ENCODE data around the gene JAZF1.

The JAZF1 gene

DNA sequence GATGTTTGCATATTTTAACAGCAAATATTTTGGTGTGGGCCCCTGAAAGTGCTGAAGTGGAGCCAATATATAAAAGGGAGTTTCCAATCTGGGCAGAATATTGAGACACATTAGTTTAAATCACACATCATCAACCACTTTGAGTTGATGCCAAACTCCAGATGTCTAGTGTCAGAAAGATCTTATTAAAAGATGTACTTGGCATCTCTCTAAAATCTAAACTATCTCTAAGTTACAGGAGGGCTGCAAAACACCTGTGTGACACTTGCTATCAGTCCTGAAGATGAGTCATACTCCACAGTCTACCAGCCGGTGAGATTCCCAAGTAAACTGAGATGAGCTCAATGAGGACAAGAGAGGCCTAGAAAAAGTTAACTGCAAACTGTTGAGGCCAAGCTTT, 11.4 kb downstream of the JAZF1 start:
- H3K4me1 ChIP-seq (ENCODE audit: control insufficient read depth in 5 of 5, insufficient read depth in 5 of 5, low read length in 5 of 5): no peaks in the 10 kb centered on the region

DNA sequence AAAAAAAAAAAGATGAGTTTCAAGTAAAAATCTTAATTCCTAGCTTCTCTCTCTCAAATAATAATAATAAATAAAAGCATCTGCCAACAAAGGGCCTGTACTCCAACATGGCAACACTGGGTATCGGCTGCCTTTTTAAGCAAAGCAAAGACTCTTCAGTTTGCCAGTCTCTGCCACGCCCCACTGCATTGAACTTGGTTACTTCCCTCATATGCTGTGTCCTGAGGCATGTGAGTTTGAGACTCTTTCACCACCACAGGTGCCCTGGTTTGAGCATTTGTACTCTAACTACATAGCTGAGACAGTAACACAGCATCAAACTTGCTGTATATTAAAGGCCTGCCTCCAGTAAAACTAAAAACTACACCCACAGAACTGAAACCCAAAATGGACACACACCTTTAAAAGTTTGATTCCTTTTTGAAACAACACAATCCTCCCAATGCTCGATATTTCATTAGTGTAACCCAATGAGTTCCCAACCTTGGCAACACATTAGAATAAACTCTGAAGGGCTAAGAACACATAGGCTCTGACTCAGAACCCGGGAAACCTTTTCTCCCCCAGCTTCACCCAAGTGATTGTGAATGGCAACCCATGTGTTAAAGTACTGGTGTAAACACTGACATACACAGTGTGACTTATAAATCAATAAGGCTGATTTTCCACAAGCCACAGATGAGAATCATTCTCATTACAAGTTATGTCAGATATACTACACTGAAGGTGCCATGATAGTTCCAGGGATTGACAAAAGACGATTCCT, 12.0 kb downstream of the JAZF1 start:
- Histone ChIP-seq H3K27ac (ENCODE audit: low read depth, low read length) (no peak overlapping the region), H3K9ac (ENCODE audit: low read length in 5 of 5) (no peak overlapping the region), H3K36me3 (ENCODE audit: control insufficient read depth in 5 of 5, insufficient read depth in 5 of 5, low read length in 5 of 5) (peaks cover 0 to 5% (median 0%) of the 10 kb centered on the region in 5 donors), H3K9me3 (ENCODE audit: control insufficient read depth in 5 of 5, low read length in 5 of 5) (no peaks in the 10 kb centered on the region), H3K4me3 (ENCODE audit: low read depth in 1 of 5, low read length in 5 of 5) (no peak overlapping the region), H3K27me3 (ENCODE audit: control insufficient read depth in 5 of 5, insufficient read depth in 4 of 5, low read length in 5 of 5) (no peaks in the 10 kb centered on the region), H3K4me1 (ENCODE audit: control insufficient read depth in 5 of 5, insufficient read depth in 5 of 5, low read length in 5 of 5) (no peaks in the 10 kb centered on the region)

More for the DNA sequence above, 11.4 kb downstream of the JAZF1 start:
- no peak overlapping the region for H3K27ac ChIP-seq (ENCODE audit: low read depth, low read length)
- no peaks in the 10 kb centered on the region for H3K27me3 ChIP-seq (ENCODE audit: control insufficient read depth in 5 of 5, insufficient read depth in 4 of 5, low read length in 5 of 5)
- H3K36me3 ChIP-seq (ENCODE audit: control insufficient read depth in 5 of 5, insufficient read depth in 5 of 5, low read length in 5 of 5): peaks cover 0 to 5% (median 0%) of the 10 kb centered on the region in 5 donors
- H3K9me3 ChIP-seq (ENCODE audit: control insufficient read depth in 5 of 5, low read length in 5 of 5): no peaks in the 10 kb centered on the region
- H3K4me3 ChIP-seq (ENCODE audit: low read depth in 1 of 5, low read length in 5 of 5): no peak overlapping the region
- no peak overlapping the region for H3K9ac ChIP-seq (ENCODE audit: low read length in 5 of 5)

GRCh38 chr7:28166982-28167715, 13.4 kb downstream of the JAZF1 start:
- Histone ChIP-seq H3K4me3 (ENCODE audit: low read depth in 1 of 5, low read length in 5 of 5) (no peak overlapping the region), H3K9ac (ENCODE audit: low read length in 5 of 5) (no peak overlapping the region), H3K4me1 (ENCODE audit: control insufficient read depth in 5 of 5, insufficient read depth in 5 of 5, low read length in 5 of 5) (no peaks in the 10 kb centered on the region), H3K9me3 (ENCODE audit: control insufficient read depth in 5 of 5, low read length in 5 of 5) (no peaks in the 10 kb centered on the region), H3K27me3 (ENCODE audit: control insufficient read depth in 5 of 5, insufficient read depth in 4 of 5, low read length in 5 of 5) (no peaks in the 10 kb centered on the region), H3K27ac (ENCODE audit: low read depth, low read length) (no peak overlapping the region), H3K36me3 (ENCODE audit: control insufficient read depth in 5 of 5, insufficient read depth in 5 of 5, low read length in 5 of 5) (peaks cover 0 to 5% (median 0%) of the 10 kb centered on the region in 5 donors)

- Histone ChIP-seq H3K9me3 (ENCODE audit: control insufficient read depth in 5 of 5, low read length in 5 of 5) (no peaks in the 10 kb centered on the region), H3K27ac (ENCODE audit: low read depth, low read length) (no peak overlapping the region), H3K36me3 (ENCODE audit: control insufficient read depth in 5 of 5, insufficient read depth in 5 of 5, low read length in 5 of 5) (peaks cover 0 to 5% (median 0%) of the 10 kb centered on the region in 5 donors), H3K4me3 (ENCODE audit: low read depth in 1 of 5, low read length in 5 of 5) (no peak overlapping the region), H3K4me1 (ENCODE audit: control insufficient read depth in 5 of 5, insufficient read depth in 5 of 5, low read length in 5 of 5) (no peaks in the 10 kb centered on the region), H3K9ac (ENCODE audit: low read length in 5 of 5) (no peak overlapping the region), H3K27me3 (ENCODE audit: control insufficient read depth in 5 of 5, insufficient read depth in 4 of 5, low read length in 5 of 5) (no peaks in the 10 kb centered on the region)
These were observed 14.3 kb downstream of the JAZF1 start for GRCh38 chr7:28165961-28166955.

DNA sequence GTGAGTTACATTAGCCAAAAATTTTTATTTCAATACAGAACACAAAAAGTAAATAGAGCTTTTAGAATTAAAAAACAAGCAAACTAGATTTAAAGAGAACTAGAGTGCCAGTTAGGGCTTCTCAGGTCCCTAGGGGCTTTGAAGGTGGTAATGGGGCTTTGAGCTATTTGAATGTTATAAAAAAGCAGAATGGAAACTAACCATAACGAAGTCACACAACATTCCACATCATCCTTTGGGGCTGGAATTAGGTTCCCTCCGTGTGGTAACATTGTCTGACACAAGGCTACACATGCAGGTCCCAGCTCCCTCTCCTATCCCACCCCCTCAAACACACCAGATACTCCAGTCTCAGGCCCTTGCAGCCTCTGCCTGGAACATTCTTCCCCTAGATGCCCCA, 15.3 kb downstream of the JAZF1 start:
- no peak overlapping the region for H3K4me3 ChIP-seq (ENCODE audit: low read depth in 1 of 5, low read length in 5 of 5)
- no peaks in the 10 kb centered on the region for H3K27me3 ChIP-seq (ENCODE audit: control insufficient read depth in 5 of 5, insufficient read depth in 4 of 5, low read length in 5 of 5)
- H3K4me1 ChIP-seq (ENCODE audit: control insufficient read depth in 5 of 5, insufficient read depth in 5 of 5, low read length in 5 of 5): no peaks in the 10 kb centered on the region
- H3K9me3 ChIP-seq (ENCODE audit: control insufficient read depth in 5 of 5, low read length in 5 of 5): no peaks in the 10 kb centered on the region
- peaks cover 0 to 3% (median 0%) of the 10 kb centered on the region in 5 donors for H3K36me3 ChIP-seq (ENCODE audit: control insufficient read depth in 5 of 5, insufficient read depth in 5 of 5, low read length in 5 of 5)
- no peak overlapping the region for H3K9ac ChIP-seq (ENCODE audit: low read length in 5 of 5)
- no peak overlapping the region for H3K27ac ChIP-seq (ENCODE audit: low read depth, low read length)

DNA sequence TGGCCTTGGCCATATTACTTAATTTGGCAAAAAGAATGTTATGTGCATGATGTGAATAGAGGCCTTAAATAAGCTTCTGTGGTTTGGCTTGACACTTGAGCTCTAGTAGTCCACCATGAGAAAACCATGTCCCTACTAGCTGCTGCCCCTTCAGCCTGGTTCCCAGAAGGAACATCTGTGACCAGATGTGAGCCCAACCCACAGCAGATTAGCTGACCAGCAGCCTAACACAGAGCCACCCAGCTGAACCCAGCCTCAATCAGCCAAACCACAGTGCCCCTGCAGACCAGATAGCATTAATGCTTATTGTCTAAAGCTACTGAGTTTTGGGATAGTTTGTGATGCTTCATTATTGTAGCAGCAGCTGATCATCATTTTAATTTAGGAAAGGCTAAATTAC, 16.6 kb downstream of the JAZF1 start:
- no peaks in the 10 kb centered on the region for H3K9me3 ChIP-seq (ENCODE audit: control insufficient read depth in 5 of 5, low read length in 5 of 5)
- no peak overlapping the region for H3K4me3 ChIP-seq (ENCODE audit: low read depth in 1 of 5, low read length in 5 of 5)
- peaks cover 0 to 3% (median 0%) of the 10 kb centered on the region in 5 donors for H3K36me3 ChIP-seq (ENCODE audit: control insufficient read depth in 5 of 5, insufficient read depth in 5 of 5, low read length in 5 of 5)
- no peak overlapping the region for H3K27ac ChIP-seq (ENCODE audit: low read depth, low read length)
- H3K9ac ChIP-seq (ENCODE audit: low read length in 5 of 5): no peak overlapping the region
- H3K4me1 ChIP-seq (ENCODE audit: control insufficient read depth in 5 of 5, insufficient read depth in 5 of 5, low read length in 5 of 5): no peaks in the 10 kb centered on the region
- H3K27me3 ChIP-seq (ENCODE audit: control insufficient read depth in 5 of 5, insufficient read depth in 4 of 5, low read length in 5 of 5): no peaks in the 10 kb centered on the region

- Histone ChIP-seq H3K36me3 (ENCODE audit: control insufficient read depth in 5 of 5, insufficient read depth in 5 of 5, low read length in 5 of 5) (no peaks in the 10 kb centered on the region), H3K4me3 (ENCODE audit: low read depth in 1 of 5, low read length in 5 of 5) (no peak overlapping the region), H3K9ac (ENCODE audit: low read length in 5 of 5) (no peak overlapping the region), H3K4me1 (ENCODE audit: control insufficient read depth in 5 of 5, insufficient read depth in 5 of 5, low read length in 5 of 5) (peaks cover under 1 to 19% (median 14%) of the 10 kb centered on the region in 5 donors), H3K27me3 (ENCODE audit: control insufficient read depth in 5 of 5, insufficient read depth in 4 of 5, low read length in 5 of 5) (no peaks in the 10 kb centered on the region), H3K27ac (ENCODE audit: low read depth, low read length) (no peak overlapping the region), H3K9me3 (ENCODE audit: control insufficient read depth in 5 of 5, low read length in 5 of 5) (no peaks in the 10 kb centered on the region)
These were observed 19.3 kb downstream of the JAZF1 start for GRCh38 chr7:28161331-28161730.

DNA sequence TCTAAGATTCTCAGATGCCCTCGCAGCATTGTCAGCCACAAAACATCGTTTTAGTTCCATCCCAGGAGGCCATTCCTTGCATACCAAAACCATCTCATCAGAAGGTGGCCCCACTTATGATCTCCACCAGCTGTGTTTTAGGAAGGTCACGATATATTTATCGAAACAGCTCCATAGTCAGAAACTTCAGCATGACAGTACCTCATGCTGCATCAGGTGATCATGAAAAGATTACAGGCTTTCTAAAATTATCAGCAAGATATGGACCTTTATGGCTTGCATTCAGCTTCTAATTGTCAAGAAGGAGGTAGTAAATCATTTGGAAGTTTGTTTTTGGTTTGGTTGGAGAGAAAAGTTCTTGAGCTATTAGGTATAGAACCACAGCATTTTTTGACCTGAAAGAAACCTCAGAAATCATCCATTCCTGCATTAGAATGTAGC, 20.0 kb downstream of the JAZF1 start:
- Histone ChIP-seq H3K9ac (ENCODE audit: low read length in 5 of 5) (no peak overlapping the region), H3K4me3 (ENCODE audit: low read depth in 1 of 5, low read length in 5 of 5) (no peak overlapping the region), H3K27ac (ENCODE audit: low read depth, low read length) (no peak overlapping the region), H3K27me3 (ENCODE audit: control insufficient read depth in 5 of 5, insufficient read depth in 4 of 5, low read length in 5 of 5) (no peaks in the 10 kb centered on the region), H3K4me1 (ENCODE audit: control insufficient read depth in 5 of 5, insufficient read depth in 5 of 5, low read length in 5 of 5) (peaks cover 6 to 27% (median 22%) of the 10 kb centered on the region in 5 donors), H3K9me3 (ENCODE audit: control insufficient read depth in 5 of 5, low read length in 5 of 5) (no peaks in the 10 kb centered on the region), H3K36me3 (ENCODE audit: control insufficient read depth in 5 of 5, insufficient read depth in 5 of 5, low read length in 5 of 5) (no peaks in the 10 kb centered on the region)

- no peaks in the 10 kb centered on the region for H3K9me3 ChIP-seq (ENCODE audit: control insufficient read depth in 5 of 5, low read length in 5 of 5)
- H3K27me3 ChIP-seq (ENCODE audit: control insufficient read depth in 5 of 5, insufficient read depth in 4 of 5, low read length in 5 of 5): no peaks in the 10 kb centered on the region
- no peak overlapping the region for H3K4me3 ChIP-seq (ENCODE audit: low read depth in 1 of 5, low read length in 5 of 5)
- H3K9ac ChIP-seq (ENCODE audit: low read length in 5 of 5): no peak overlapping the region
- no peak overlapping the region for H3K27ac ChIP-seq (ENCODE audit: low read depth, low read length)
- peaks cover 6 to 33% (median 26%) of the 10 kb centered on the region in 5 donors for H3K4me1 ChIP-seq (ENCODE audit: control insufficient read depth in 5 of 5, insufficient read depth in 5 of 5, low read length in 5 of 5)
- no peaks in the 10 kb centered on the region for H3K36me3 ChIP-seq (ENCODE audit: control insufficient read depth in 5 of 5, insufficient read depth in 5 of 5, low read length in 5 of 5)
These were observed 22.7 kb downstream of the JAZF1 start for GRCh38 chr7:28157831-28158416.
